ENCODE measurements around the gene SLC35F4.

DNA sequence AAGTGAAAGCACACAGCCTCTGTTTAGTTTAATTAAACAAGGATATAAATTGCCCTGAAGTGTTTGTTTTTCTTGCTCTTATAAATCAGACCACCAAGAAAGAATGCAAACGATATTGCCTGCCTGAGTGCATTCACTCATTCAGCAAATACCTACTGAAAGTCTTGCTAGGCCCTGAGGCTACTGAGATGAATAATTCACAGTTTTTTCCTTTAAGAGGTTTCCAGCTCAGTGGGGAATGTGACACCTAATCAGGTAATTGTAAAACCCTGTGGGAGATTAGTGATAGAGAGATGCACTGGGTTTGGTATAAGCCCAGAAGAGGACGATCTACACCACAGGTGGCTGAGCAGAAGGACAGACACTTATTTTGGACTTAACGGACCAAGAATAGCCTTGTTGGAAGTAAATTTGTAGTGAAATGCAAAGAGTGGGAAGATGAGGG is 151.4 kb downstream of the SLC35F4 start:
- TF ChIP-seq, protein P1, sequence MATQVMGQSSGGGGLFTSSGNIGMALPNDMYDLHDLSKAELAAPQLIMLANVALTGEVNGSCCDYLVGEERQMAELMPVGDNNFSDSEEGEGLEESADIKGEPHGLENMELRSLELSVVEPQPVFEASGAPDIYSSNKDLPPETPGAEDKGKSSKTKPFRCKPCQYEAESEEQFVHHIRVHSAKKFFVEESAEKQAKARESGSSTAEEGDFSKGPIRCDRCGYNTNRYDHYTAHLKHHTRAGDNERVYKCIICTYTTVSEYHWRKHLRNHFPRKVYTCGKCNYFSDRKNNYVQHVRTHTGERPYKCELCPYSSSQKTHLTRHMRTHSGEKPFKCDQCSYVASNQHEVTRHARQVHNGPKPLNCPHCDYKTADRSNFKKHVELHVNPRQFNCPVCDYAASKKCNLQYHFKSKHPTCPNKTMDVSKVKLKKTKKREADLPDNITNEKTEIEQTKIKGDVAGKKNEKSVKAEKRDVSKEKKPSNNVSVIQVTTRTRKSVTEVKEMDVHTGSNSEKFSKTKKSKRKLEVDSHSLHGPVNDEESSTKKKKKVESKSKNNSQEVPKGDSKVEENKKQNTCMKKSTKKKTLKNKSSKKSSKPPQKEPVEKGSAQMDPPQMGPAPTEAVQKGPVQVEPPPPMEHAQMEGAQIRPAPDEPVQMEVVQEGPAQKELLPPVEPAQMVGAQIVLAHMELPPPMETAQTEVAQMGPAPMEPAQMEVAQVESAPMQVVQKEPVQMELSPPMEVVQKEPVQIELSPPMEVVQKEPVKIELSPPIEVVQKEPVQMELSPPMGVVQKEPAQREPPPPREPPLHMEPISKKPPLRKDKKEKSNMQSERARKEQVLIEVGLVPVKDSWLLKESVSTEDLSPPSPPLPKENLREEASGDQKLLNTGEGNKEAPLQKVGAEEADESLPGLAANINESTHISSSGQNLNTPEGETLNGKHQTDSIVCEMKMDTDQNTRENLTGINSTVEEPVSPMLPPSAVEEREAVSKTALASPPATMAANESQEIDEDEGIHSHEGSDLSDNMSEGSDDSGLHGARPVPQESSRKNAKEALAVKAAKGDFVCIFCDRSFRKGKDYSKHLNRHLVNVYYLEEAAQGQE (IDR thresholded peaks at IDR 0.05; ENCODE audit: insufficient replicate concordance, low read depth) = no peak
- TF ChIP-seq SPI1 (IDR thresholded peaks at IDR 0.05; ENCODE audit: borderline replicate concordance, low read depth) = no peak
- TF ChIP-seq CTCF (IDR thresholded peaks at IDR 0.05; ENCODE audit: insufficient read depth, low read length) = no peak
- no peak for TF ChIP-seq POLR2AphosphoS5 (IDR thresholded peaks at IDR 0.05; ENCODE audit: low read depth)
- no peak for TF ChIP-seq GABPA (IDR thresholded peaks at IDR 0.05; ENCODE audit: low read depth)
